Panc1 (cell line): Measurements from ENCODE around the gene DSCAML1. TPM values are rescaled to one million over a fixed set of nuclear protein-coding genes. Genes with fewer than 3 reads are reported as not detected.

Experiments
- ATAC-seq: fragments of 200-7000 bp; cut with Tn5 transposase; 2 replicates; pipeline ENCODE4 v1.9.1; 2020; ENCODE audit warnings: mild to moderate bottlenecking, moderate library complexity
- BruUV-seq: library from RNA; stranded (reverse); fragments of 400-500 nt; replicated peaks from 2 replicates; lab custom pipeline; 2021; lab: Mats Ljungman, UMichigan
- CTCF ChIA-PET: fragments of 300-600 bp; sonication (Branson Sonifier 250); formaldehyde crosslinking; loops from one replicate; lab custom pipeline; 2022; ENCODE audit warnings: antibody characterized with exemption; lab: Charles Lee
- POLR2A ChIA-PET: fragments of 300-600 bp; sonication (Branson Sonifier 250); formaldehyde crosslinking; loops from one replicate; lab custom pipeline; 2022; ENCODE audit warnings: antibody characterized with exemption; lab: Charles Lee
- DNase-seq: peaks from one replicate; pipeline ENCODE4 v3.0.0-alpha.2; 2010; ENCODE audit warnings: low read depth, low spot score
- H3K27ac ChIP-seq: 2 replicates; pipeline ENCODE4 v1.5.1; 2011; ENCODE audit warnings: mild to moderate bottlenecking, low read length, inconsistent platforms
- H3K27me3 ChIP-seq: fragments of 200-500 bp; sonication (Bioruptor generic); 2 replicates; pipeline ENCODE4 v1.6.0; 2014; ENCODE audit warnings: low read length, inconsistent platforms; ENCODE audit not compliant: control insufficient read depth, insufficient read depth
- H3K36me3 ChIP-seq: fragments of 200-500 bp; sonication (Bioruptor generic); 2 replicates; pipeline ENCODE4 v1.5.1; 2014; ENCODE audit warnings: inconsistent platforms, mild to moderate bottlenecking, low read length, moderate library complexity; ENCODE audit not compliant: control insufficient read depth, insufficient read depth
- H3K4me1 ChIP-seq: 2 replicates; pipeline ENCODE4 v1.5.1; 2011; ENCODE audit warnings: inconsistent platforms, mild to moderate bottlenecking, low read length, moderate library complexity; ENCODE audit not compliant: control insufficient read depth, insufficient read depth
- H3K4me3 ChIP-seq, 2 experiments: 2 replicates each; pipeline ENCODE4 v1.5.1; 2011 to 2012; ENCODE audit warnings: low read depth in 2 of 2, low read length in 2 of 2, mild to moderate bottlenecking in 2 of 2, inconsistent platforms in 1 of 2, moderate library complexity in 1 of 2
- H3K9me3 ChIP-seq: fragments of 200-500 bp; sonication (Bioruptor generic); 2 replicates; pipeline ENCODE4 v1.5.1; 2014; ENCODE audit warnings: low read depth, mild to moderate bottlenecking, inconsistent platforms, low read length, moderate library complexity; ENCODE audit not compliant: control insufficient read depth, insufficient read depth
- CTCF ChIP-seq: fragments of 450-650 bp; IDR thresholded peaks from 2 replicates; pipeline ENCODE4 v1.5.1; 2017; ENCODE audit warnings: mild to moderate bottlenecking
- POLR2AphosphoS5 ChIP-seq: IDR thresholded peaks from 2 replicates; pipeline ENCODE4 v1.6.1; 2012; ENCODE audit warnings: mild to moderate bottlenecking, low read depth, low read length, moderate library complexity
- REST ChIP-seq, 2 experiments: IDR thresholded peaks; 2 replicates each; pipeline ENCODE4 v1.6.1; 2011 to 2012; ENCODE audit warnings: low read depth in 2 of 2, control low read depth in 1 of 2, low read length in 1 of 2, mild to moderate bottlenecking in 1 of 2, moderate library complexity in 1 of 2; ENCODE audit not compliant: insufficient read depth in 1 of 2
- SIN3A ChIP-seq: IDR thresholded peaks from 2 replicates; pipeline ENCODE4 v1.6.1; 2012; ENCODE audit warnings: low read depth, mild to moderate bottlenecking, low read length, moderate library complexity, borderline replicate concordance; ENCODE audit not compliant: insufficient read depth
- TCF7L2 ChIP-seq: IDR thresholded peaks from 2 replicates; pipeline ENCODE4 v1.6.1; 2011; ENCODE audit warnings: mild to moderate bottlenecking, low read depth, low read length, inconsistent platforms
- in situ Hi-C: cut with HindIII; loops from 2 replicates; pipeline ENCODE4 v1.10.0; 2016; ENCODE audit warnings: low sequenced_read_pairs, low pct_unique_long_range_greater_than_20kb
- intact Hi-C: fragments of 100-400 bp; cut with micrococcal nuclease; formaldehyde crosslinking; loops from one replicate; pipeline ENCODE4 v1.10.0; 2022; ENCODE audit not compliant: unreplicated experiment
- total RNA-seq: library from RNA; stranded (reverse); gene quantifications from one replicate; pipeline ENCODE4 v1.2.1, GENCODE V29; 2021; ENCODE audit not compliant: unreplicated experiment

The DSCAML1 gene
- total RNA-seq, 1 experiment from 2014 or later, result 1.6 TPM

- POLR2A ChIA-PET, result no interaction called here
- CTCF ChIA-PET, result no interaction called here
- BruUV-seq, result no TSS peak
- intact Hi-C loops, result no loop called here
- H3K36me3 ChIP-seq, result no peaks in the 10 kb centered on the region
- in situ Hi-C loops, result no loop called here
- H3K9me3 ChIP-seq, result peaks cover 2% of the 10 kb centered on the region; the same call in 1 of the 2 replicates
- DNase-seq (no peak), ATAC-seq (no peak)
- H3K27me3 ChIP-seq, result peaks cover under 1% of the 10 kb centered on the region; the same call in 1 of the 2 replicates
- H3K4me3 ChIP-seq, result no peak overlapping the region
- H3K27ac ChIP-seq, result no peak overlapping the region
- H3K4me1 ChIP-seq, result no peaks in the 10 kb centered on the region
- no peak for TF ChIP-seq REST (IDR thresholded peaks at IDR 0.05; ENCODE audit: insufficient read depth in 1 of 2, low read depth in 2 of 2, low read length in 1 of 2)
- no peak for TF ChIP-seq TCF7L2
- no peak for TF ChIP-seq CTCF
- TF ChIP-seq POLR2AphosphoS5, result no peak
- no peak for TF ChIP-seq SIN3A
Measured at GRCh38 chr11:117626576-117626975, 170.4 kb downstream of the DSCAML1 start.

- no peak overlapping the region for H3K4me3 ChIP-seq
- H3K27ac ChIP-seq, result no peak overlapping the region
- no peak for TF ChIP-seq POLR2AphosphoS5
- H3K36me3 ChIP-seq, result no peaks in the 10 kb centered on the region
- ATAC-seq (no peak), DNase-seq (no peak)
- in situ Hi-C loops, result no loop called here
- peaks cover 5% of the 10 kb centered on the region; the same call in 1 of the 2 replicates for H3K9me3 ChIP-seq
- no peaks in the 10 kb centered on the region for H3K4me1 ChIP-seq
- BruUV-seq, result no TSS peak
- ChIA-PET POLR2A (interaction anchor here (0.7 kb wide), 1 partner anchor 26 kb away, joined by 3 read pairs; no protein-coding TSS in a partner anchor), CTCF (interaction anchor here (0.7 to 1.5 kb wide), 2 partner anchors 9 to 199 kb away, joined by 3 to 4 read pairs; no protein-coding TSS in a partner anchor)
- intact Hi-C loops, result no loop called here
- H3K27me3 ChIP-seq, result peaks cover 2% of the 10 kb centered on the region; the same call in 1 of the 2 replicates
Measured at GRCh38 chr11:117625237-117625636, 171.8 kb downstream of the DSCAML1 start.

GRCh38 chr11:117623831-117624271 lies 173.2 kb downstream of the DSCAML1 start:
- ATAC-seq (no peak), DNase-seq (no peak)
- peaks cover 5% of the 10 kb centered on the region; the same call in 1 of the 2 replicates for H3K9me3 ChIP-seq
- ChIA-PET POLR2A (no interaction called here), CTCF (interaction anchor here (1.5 kb wide), 1 partner anchor 198 kb away, joined by 3 read pairs; no protein-coding TSS in a partner anchor)
- BruUV-seq, result no TSS peak
- H3K4me3 ChIP-seq, result no peak overlapping the region
- H3K27ac ChIP-seq, result no peak overlapping the region
- H3K4me1 ChIP-seq, result no peaks in the 10 kb centered on the region
- TF ChIP-seq POLR2AphosphoS5 (no peak), REST (IDR thresholded peaks at IDR 0.05; ENCODE audit: insufficient read depth in 1 of 2, low read depth in 2 of 2, low read length in 1 of 2) (no peak), TCF7L2 (no peak)
- in situ Hi-C loops (no loop called here), intact Hi-C loops (loop anchor here (5.0 kb wide), 1 partner anchor 197 kb away; no protein-coding TSS in a partner anchor)
- no peaks in the 10 kb centered on the region for H3K36me3 ChIP-seq
- peaks cover 2% of the 10 kb centered on the region; the same call in 1 of the 2 replicates for H3K27me3 ChIP-seq
